H1 (cell line): ENCODE results near the gene B3GAT2. TPM values are rescaled to one million over a fixed set of nuclear protein-coding genes. Genes with fewer than 3 reads are reported as not detected.
"Not testable (repeated sequence)": the region's sequence is repeated elsewhere in the genome, so short reads cannot be mapped to it uniquely, and the experiment has no call there.

ENCODE experiments used
- CTCF ChIA-PET: fragments of 300-600 bp; sonication (Branson Sonifier 250); formaldehyde crosslinking; loops from one replicate; lab custom pipeline; 2021; ENCODE audit not compliant: partially characterized antibody; lab: Charles Lee
- POLR2A ChIA-PET: fragments of 300-600 bp; sonication (Branson Sonifier 250); formaldehyde crosslinking; loops from one replicate; lab custom pipeline; 2021; ENCODE audit warnings: inconsistent platforms; ENCODE audit not compliant: partially characterized antibody; lab: Charles Lee
- DNase-seq, 2 experiments: peaks; one replicate each; pipeline versions ENCODE4 v3.0.0 to v3.0.0-alpha.2; 2010 to 2022; ENCODE audit warnings: low spot score in 2 of 2, low read depth in 1 of 2, mixed read lengths in 1 of 2
- FAIRE-seq: peaks from 2 replicates; lab custom pipeline; 2011; peaks lifted over from hg19 to GRCh38; lab: Jason Lieb, UNC
- H2AFZ ChIP-seq: 2 replicates; pipeline ENCODE4 v1.8.1; 2012; ENCODE audit warnings: low read length, inconsistent platforms
- H2AK5ac ChIP-seq: 2 replicates; pipeline ENCODE4 v1.6.1; 2013; ENCODE audit warnings: low read depth, low read length
- H2BK120ac ChIP-seq: replicated peaks from 2 replicates; pipeline ENCODE3; 2013; ENCODE audit warnings: low read depth, low read length, inconsistent platforms
- H2BK12ac ChIP-seq: 2 replicates; pipeline ENCODE4 v1.6.1; 2013; ENCODE audit warnings: low read depth, low read length
- H2BK15ac ChIP-seq: 2 replicates; pipeline ENCODE4 v1.6.1; 2013; ENCODE audit warnings: low read length
- H2BK20ac ChIP-seq: 2 replicates; pipeline ENCODE4 v1.6.1; 2013; ENCODE audit warnings: low read length
- H2BK5ac ChIP-seq: 2 replicates; pipeline ENCODE4 v1.6.1; 2013; ENCODE audit warnings: low read depth, low read length
- H3K14ac ChIP-seq: 2 replicates; pipeline ENCODE4 v1.6.1; 2013; ENCODE audit warnings: inconsistent platforms; ENCODE audit not compliant: insufficient read length
- H3K18ac ChIP-seq: 2 replicates; pipeline ENCODE4 v1.6.1; 2013; ENCODE audit warnings: low read length; ENCODE audit errors: extremely low read depth
- H3K23ac ChIP-seq: 2 replicates; pipeline ENCODE4 v1.6.1; 2013; ENCODE audit warnings: inconsistent platforms; ENCODE audit not compliant: insufficient read length
- H3K23me2 ChIP-seq: 2 replicates; pipeline ENCODE4 v1.6.1; 2013; ENCODE audit warnings: low read depth, low read length
- H3K27ac ChIP-seq: 2 replicates; pipeline ENCODE4 v1.6.1; 2011; ENCODE audit warnings: low read depth, low read length, inconsistent platforms
- H3K27me3 ChIP-seq, 4 experiments: replicated peaks in 1 of 4; 1 replicate in 1 of 4; 2 replicates in 3 of 4; pipeline versions ENCODE4 v1.6.1 to v1.8.1; 2011 to 2013; ENCODE audit warnings: low read length in 3 of 4, mild to moderate bottlenecking in 3 of 4, inconsistent platforms in 2 of 4, mixed read lengths in 2 of 4, moderate library complexity in 1 of 4; ENCODE audit not compliant: control insufficient read depth in 3 of 4, insufficient read depth in 3 of 4; ENCODE audit errors: extremely low read depth in 1 of 4
- H3K36me3 ChIP-seq, 4 experiments: 2 replicates each; pipeline versions ENCODE4 v1.6.1 to v1.8.1; 2011 to 2013; ENCODE audit warnings: mild to moderate bottlenecking in 4 of 4, low read length in 3 of 4, moderate library complexity in 2 of 4, control low read depth in 1 of 4, inconsistent platforms in 1 of 4; ENCODE audit not compliant: insufficient read depth in 4 of 4, control insufficient read depth in 2 of 4
- H3K4ac ChIP-seq: replicated peaks from 2 replicates; pipeline ENCODE3; 2013; ENCODE audit warnings: low read length, low read depth, mixed read lengths, inconsistent platforms; ENCODE audit not compliant: insufficient read length
- H3K4me1 ChIP-seq, 4 experiments: replicated peaks in 1 of 4; 1 replicate in 1 of 4; 2 replicates in 3 of 4; pipeline versions ENCODE4 v1.6.1 to v1.8.1; 2011 to 2013; ENCODE audit warnings: low read length in 3 of 4, inconsistent platforms in 2 of 4, mixed read lengths in 1 of 4; ENCODE audit not compliant: insufficient read depth in 4 of 4, control insufficient read depth in 3 of 4
- H3K4me2 ChIP-seq, 2 experiments: 2 replicates each; pipeline versions ENCODE4 v1.6.1 to v1.8.1; 2011 to 2013; ENCODE audit warnings: low read depth in 2 of 2, low read length in 2 of 2, control low read depth in 1 of 2, inconsistent platforms in 1 of 2, mild to moderate bottlenecking in 1 of 2; ENCODE audit not compliant: insufficient read depth in 1 of 2
- H3K4me3 ChIP-seq, 4 experiments: fragments of 200-600, 300-600 bp in 1 of 4; sonication (generic), shearing (Covaris generic), sonication (Bioruptor Twin) in 1 of 4; 2 replicates each; pipeline versions ENCODE4 v1.5.1 to v1.8.1; 2011 to 2016; ENCODE audit warnings: low read length in 4 of 4, low read depth in 3 of 4, control low read depth in 2 of 4, inconsistent platforms in 2 of 4, mild to moderate bottlenecking in 2 of 4, mixed read lengths in 1 of 4, moderate library complexity in 1 of 4; ENCODE audit not compliant: insufficient read depth in 2 of 4; ENCODE audit errors: extremely low read depth in 1 of 4
- H3K56ac ChIP-seq: replicated peaks from 2 replicates; pipeline ENCODE3; 2013; ENCODE audit warnings: low read depth, mild to moderate bottlenecking, mixed read lengths, low read length, inconsistent platforms; ENCODE audit not compliant: insufficient read length
- H3K79me1 ChIP-seq: 2 replicates; pipeline ENCODE4 v1.6.1; 2013; ENCODE audit warnings: low read depth, low read length, control low read depth
- H3K79me2 ChIP-seq, 2 experiments: 2 replicates each; pipeline versions ENCODE4 v1.6.1 to v1.8.1; 2012 to 2013; ENCODE audit warnings: low read length in 2 of 2, mild to moderate bottlenecking in 2 of 2, inconsistent platforms in 1 of 2; ENCODE audit not compliant: insufficient read depth in 2 of 2, control insufficient read depth in 1 of 2
- H3K9ac ChIP-seq, 4 experiments: replicated peaks in 1 of 4; 1 replicate in 1 of 4; 2 replicates in 3 of 4; pipeline versions ENCODE4 v1.6.1 to v1.8.1; 2011 to 2013; ENCODE audit warnings: low read depth in 3 of 4, low read length in 3 of 4, control low read depth in 2 of 4, mild to moderate bottlenecking in 2 of 4, moderate library complexity in 2 of 4, inconsistent platforms in 1 of 4; ENCODE audit errors: extremely low read depth in 1 of 4
- H3K9me3 ChIP-seq, 2 experiments: 2 replicates each; pipeline versions ENCODE4 v1.6.1 to v1.8.1; 2012 to 2013; ENCODE audit warnings: mild to moderate bottlenecking in 2 of 2, moderate library complexity in 2 of 2, control low read depth in 1 of 2, inconsistent platforms in 1 of 2, low read depth in 1 of 2, low read length in 1 of 2, mixed read lengths in 1 of 2; ENCODE audit not compliant: insufficient read depth in 2 of 2
- H4K20me1 ChIP-seq, 2 experiments: replicated peaks in 1 of 2; 2 replicates each; pipeline versions ENCODE3 to v1.8.1; 2011 to 2013; ENCODE audit warnings: inconsistent platforms in 2 of 2, low read length in 2 of 2, mild to moderate bottlenecking in 1 of 2; ENCODE audit not compliant: insufficient read depth in 2 of 2, control insufficient read depth in 1 of 2
- H4K5ac ChIP-seq: 2 replicates; pipeline ENCODE4 v1.6.1; 2013; ENCODE audit warnings: low read length, low read depth, mixed read lengths, inconsistent platforms; ENCODE audit not compliant: insufficient read length
- H4K8ac ChIP-seq: 2 replicates; pipeline ENCODE4 v1.8.0; 2013; ENCODE audit warnings: mild to moderate bottlenecking, moderate library complexity, low read length, inconsistent platforms; ENCODE audit not compliant: insufficient read depth; ENCODE audit errors: extremely low read depth
- H4K91ac ChIP-seq: replicated peaks from 2 replicates; pipeline ENCODE3; 2013; ENCODE audit warnings: low read length, mixed read lengths, inconsistent platforms; ENCODE audit not compliant: insufficient read length
- WGBS, 2 experiments: shearing (Covaris generic) in 1 of 2; methylation state at CpG; one replicate each; pipeline versions ENCODE4 v1.1.6 to v1.1.7; 2013 to 2015; ENCODE audit warnings: low lambda C conversion rate in 2 of 2, mixed read lengths in 2 of 2, inconsistent platforms in 1 of 2, low coverage in 1 of 2, missing lambda C conversion rate in 1 of 2; ENCODE audit not compliant: insufficient replicate concordance in 2 of 2, insufficient coverage in 1 of 2, insufficient read length in 1 of 2; ENCODE audit errors: extremely low coverage in 1 of 2, missing lambda C conversion rate in 1 of 2; 5-methylcytosine and 5-hydroxymethylcytosine counted together
- polyA plus RNA-seq, 7 experiments: library from polyadenylated mRNA; depleted of rRNA in 3 of 7; stranded (reverse) in 5 of 7; unstranded in 2 of 7; fragments of >200 nt in 5 of 7; fragments of 200-250 nt in 2 of 7; gene quantifications; 1 replicate in 5 of 7; 2 replicates in 1 of 7; 4 replicates in 1 of 7; pipeline versions ENCODE4 v1.2.1 to v1.2.3, GENCODE V29; 2011 to 2013; ENCODE audit warnings: missing spikeins in 2 of 7, mixed read lengths in 2 of 7
- total RNA-seq: library from RNA; stranded (reverse); fragmentation: NEBNext Ultra II Directional; extraction: Animal tissue kit (Norgen Biotek cat#: 25700); gene quantifications from 2 replicates; pipeline ENCODE4 v1.2.1, GENCODE V29; 2021

B3GAT2 gene
- total and polyA plus RNA-seq, 2 of the 8 experiments (the other 6 are each of a cell fraction or from before 2014, with no cell fraction given): 0.83 to 1.9 TPM

- H3K9ac ChIP-seq, H2BK20ac ChIP-seq, H2BK15ac ChIP-seq, H3K4ac ChIP-seq, H3K23ac ChIP-seq, H3K4me2 ChIP-seq, H3K79me2 ChIP-seq, H2BK12ac ChIP-seq, H4K5ac ChIP-seq, H3K23me2 ChIP-seq, H3K27me3 ChIP-seq, H2BK120ac ChIP-seq, H3K9me3 ChIP-seq, H2AK5ac ChIP-seq, H4K91ac ChIP-seq, H3K79me1 ChIP-seq, H3K4me3 ChIP-seq, DNase-seq, H4K8ac ChIP-seq, H3K27ac ChIP-seq, H2BK5ac ChIP-seq, POLR2A ChIA-PET, FAIRE-seq, CTCF ChIA-PET, H4K20me1 ChIP-seq, H3K36me3 ChIP-seq, H2AFZ ChIP-seq, H3K14ac ChIP-seq, H3K18ac ChIP-seq, H3K4me1 ChIP-seq, H3K56ac ChIP-seq: not testable (repeated sequence)
- 100% methylated on average over 2 of the region's 10 CpGs; no CpG with 5 or more reads in 1 of the 2 experiments for WGBS, 2 experiments
These were observed 12.5 kb downstream of the B3GAT2 start for GRCh38 chr6:70944321-70944720.
